HG02798 (cell line): ENCODE data around the gene NAALADL2.
"Not testable (repeated sequence)": the region's sequence is repeated elsewhere in the genome, so short reads cannot be mapped to it uniquely, and the experiment has no call there.

Experiments
- ATAC-seq: cut with Tn5 transposase; IDR thresholded peaks from one replicate; pipeline ENCODE4 v1.9.1; 2021; ENCODE audit warnings: mild to moderate bottlenecking; ENCODE audit not compliant: unreplicated experiment, poor library complexity

NAALADL2 gene

DNA sequence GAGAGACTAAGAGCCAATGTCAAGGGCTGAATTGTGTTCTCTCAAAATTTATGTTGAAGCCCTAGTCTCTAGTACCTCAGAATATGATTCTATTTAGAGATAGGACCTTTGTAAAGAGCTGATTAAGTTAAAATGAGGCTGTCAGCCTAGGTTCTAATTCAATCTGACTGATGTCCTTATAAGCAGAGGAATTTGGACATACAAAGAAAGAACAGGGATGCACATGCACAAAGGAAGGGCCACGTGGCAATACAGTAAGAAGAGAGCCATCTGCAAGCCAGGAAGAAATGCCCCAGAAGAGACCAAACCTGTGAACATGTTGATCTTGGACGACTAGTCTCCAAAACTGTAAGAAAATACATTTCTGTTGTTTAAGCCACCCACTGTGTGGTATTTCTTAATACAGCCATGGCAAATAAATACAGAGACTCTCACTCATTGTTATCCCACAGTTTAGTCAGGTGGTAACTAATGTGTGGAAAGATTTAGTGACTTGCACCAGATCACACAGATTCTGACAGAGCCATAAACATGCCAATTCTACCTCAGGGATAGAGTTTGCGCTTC, 652.2 kb downstream of the NAALADL2 start:
- ATAC-seq, result no peak

DNA sequence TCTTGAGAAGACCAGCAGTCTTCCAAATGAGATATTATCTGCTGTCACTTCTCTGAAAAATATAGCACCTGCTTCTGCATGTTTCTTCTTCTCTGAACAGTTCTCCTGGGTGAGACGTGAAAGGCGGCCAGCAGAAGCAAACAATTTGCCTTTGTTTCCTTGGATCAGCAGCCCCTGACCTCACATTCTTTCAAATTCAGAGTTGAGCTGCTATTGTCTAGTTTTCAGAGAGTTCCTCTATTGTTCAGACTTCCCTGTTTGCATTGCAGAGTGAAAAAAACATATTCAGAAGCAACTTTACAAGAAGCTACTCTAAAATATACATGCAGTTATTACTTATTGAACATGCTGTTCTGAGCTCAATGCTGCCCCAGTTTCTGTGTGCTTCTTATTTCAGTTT, 653.6 kb downstream of the NAALADL2 start:
- ATAC-seq, result no peak

DNA sequence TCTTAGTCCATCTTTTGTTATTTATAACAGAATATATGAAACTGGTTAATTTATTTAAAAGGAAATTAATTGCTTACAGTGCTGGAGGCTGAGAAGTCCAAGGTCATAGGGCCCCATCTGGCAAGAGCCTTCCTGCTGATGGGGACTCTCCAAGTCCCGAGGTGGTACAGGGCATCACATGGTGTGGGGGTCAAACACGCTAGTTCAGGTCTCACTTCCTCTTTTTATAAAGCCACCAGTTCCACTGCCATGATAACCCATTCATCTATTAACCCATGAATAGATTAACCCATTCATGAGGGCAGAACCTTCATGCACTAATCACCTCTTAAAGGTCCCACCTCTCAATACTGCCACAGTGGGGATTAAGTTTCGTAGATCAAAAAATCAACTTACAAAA, 659.3 kb downstream of the NAALADL2 start:
- ATAC-seq, result no peak

DNA sequence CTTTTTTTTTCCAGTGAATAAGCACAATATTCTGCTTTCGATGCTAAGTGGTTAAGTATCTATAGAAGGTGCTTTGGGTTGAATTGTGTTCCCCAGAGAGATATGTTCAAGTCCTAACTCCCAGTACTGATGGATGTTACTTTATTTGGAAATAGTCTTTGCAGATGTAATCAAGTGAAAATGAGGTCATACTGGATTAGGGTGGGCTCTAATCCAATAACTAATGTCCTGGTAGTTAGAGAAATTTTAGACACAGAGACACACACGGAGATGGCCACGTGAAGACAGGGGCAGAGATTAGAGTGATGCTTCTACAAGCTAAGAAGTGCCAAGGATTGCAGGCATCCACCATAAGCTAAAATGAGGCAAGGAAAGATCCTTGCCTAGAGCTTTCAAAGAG, 662.3 kb downstream of the NAALADL2 start:
- ATAC-seq, result no peak

DNA sequence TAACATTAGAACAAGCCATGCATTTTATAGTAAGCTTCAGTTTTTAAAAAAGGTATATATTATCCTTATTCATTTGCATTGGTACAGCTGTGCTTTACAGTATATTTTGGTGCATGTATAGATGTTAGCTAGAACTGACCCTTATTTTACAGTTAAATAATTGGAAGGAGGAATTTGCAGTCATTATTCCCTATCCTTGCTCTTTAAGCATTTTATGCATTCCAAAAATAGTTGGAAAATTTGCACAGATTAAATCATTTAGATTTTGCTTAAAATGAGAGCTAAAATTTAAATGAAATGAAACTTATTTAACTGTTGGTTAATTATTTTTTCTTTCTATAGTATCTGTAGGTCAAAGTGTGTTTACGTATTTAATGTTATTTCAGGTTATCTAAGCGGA, 667.1 kb downstream of the NAALADL2 start:
- no peak for ATAC-seq

DNA sequence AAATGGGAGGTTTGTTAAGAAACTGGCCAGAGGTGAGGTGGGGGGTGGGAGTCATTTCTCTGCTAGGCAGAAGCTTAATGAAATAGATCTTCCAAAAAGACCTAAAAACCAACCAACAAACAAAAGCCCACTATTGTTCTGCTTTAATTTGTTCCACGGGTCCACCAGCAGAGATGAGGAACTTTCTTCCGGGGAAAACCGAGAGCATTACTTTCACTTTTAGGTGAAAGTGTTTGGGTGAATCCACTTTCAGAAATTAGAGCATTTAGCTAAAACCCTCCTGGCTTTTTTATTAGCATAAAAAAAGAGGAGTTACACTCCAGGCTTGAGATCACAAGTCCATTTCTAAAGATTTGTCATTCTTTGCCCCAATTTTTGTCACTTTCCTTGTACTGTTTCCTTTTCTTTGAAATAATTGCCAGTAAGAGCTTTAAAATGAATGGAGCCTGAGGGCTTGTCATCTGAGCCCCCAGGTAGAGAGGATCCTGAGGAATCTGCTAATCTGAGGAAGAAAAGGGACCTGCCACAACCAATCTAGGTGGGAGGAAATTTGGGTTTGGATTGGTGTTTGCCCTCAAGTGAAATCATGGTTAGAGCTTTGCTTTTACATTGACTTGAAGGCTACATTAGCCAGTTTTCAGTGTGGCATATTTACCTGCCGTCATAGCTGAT, 667.6 kb downstream of the NAALADL2 start:
- no peak for ATAC-seq

DNA sequence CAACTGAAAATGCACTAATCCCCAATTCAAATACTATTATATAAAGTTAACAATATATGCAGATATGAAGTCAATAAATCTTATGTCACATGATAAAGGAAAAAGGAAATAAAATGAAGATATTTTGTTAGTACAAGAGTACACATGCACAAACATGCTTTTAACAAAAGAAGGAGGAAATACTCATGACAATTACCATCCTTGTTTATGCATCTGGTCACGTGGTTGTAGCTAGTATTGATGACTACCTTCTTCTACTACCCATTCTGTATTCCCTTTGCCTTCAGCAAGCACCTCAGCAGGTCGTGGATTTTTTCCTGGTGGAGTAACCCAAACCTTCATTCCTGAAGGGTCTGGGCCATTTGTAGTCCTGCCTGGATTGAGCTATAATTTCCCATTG, 669.6 kb downstream of the NAALADL2 start:
- not testable (repeated sequence) for ATAC-seq

DNA sequence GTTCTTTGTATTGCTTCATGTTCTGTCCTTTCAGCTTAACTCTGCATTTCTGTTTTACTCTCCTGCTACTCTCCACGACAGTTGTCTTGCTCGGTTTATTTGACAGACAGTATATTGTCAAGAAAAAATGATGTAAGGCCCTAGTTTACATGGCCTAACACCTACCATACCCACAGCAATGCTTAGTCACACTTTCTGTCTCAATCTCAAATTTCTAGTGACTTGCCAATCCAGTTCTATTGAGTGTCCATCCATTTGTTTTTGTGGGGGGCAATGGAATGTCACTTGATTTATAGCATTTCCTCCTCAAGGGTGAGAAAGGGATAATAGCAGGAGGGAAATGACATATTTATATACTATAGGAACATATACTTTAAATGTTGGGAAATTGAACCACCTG, 676.2 kb downstream of the NAALADL2 start:
- no peak for ATAC-seq

DNA sequence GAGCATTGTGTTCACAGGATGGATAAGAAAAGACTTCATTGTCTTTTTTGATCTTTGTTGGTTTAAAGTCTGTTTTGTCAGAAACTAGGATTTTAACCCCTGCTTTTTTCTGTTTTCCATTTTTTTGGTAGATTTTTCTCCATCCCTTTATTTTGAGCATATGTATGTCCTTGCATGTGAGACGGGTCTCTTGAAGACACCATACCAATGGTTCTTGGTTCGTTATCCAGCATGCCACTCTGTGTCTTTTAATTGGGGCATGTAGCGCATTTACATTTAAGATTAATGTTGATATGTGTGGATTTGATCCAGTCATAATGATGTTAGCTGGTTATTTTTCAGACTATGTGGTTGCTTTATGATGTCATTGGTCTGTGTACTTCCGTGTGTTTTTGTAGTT, 687.0 kb downstream of the NAALADL2 start:
- no peak for ATAC-seq

DNA sequence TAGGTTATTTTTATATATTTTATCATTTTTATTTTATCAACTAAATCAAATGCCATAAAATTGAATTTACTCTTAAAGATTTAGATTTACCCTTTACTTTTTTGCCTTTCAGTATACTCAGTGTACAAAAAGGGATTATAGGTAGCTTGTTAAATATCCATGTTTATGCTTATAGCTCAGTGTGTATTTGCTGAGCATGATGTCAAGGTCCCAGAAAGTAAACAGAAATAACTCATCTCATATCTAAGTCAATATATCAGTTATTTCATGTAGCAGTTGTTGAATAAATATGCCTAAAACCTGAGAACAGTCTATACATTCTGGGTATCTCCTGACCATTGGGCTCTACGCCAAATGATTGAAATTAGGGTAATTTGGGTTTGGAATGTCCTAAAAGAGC, 693.8 kb downstream of the NAALADL2 start:
- no peak for ATAC-seq

DNA sequence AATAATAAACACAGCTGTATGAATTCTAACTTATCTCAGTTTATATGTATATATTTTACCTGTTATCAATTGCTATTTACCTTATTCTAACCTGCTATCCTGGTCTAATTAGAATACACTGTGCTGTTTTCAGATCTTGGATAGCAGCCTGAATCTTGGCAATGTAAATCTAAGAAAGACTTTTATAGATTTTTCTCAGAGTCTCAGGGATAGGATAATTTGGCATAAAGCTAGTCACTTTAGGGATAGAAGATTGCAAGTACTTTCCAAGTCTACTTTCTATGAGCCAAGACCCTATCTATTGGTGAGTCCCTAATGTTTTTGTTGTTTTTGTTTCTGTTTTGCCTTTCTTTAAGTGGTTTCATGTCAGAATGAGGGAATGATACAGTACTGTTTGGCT, 695.7 kb downstream of the NAALADL2 start:
- no peak for ATAC-seq

DNA sequence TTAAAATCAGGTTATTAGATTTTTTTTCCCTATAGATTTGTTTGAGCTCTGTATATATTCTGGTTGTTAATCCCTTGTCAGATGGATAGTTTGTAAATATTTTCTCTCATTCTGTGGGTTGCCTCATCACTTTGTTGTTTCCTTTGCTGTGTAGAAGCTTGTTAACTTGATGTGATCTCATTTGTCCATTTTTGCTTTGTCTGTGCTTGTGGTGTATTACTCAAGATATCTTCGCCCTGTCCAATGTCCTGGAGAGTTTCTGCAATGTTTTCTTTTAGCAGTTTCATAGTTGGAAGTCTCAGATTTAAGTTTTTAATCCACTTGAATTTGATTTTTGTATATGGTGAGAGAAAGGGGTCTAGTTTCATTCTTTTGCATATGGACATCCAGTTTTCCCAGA, 699.1 kb downstream of the NAALADL2 start:
- no peak for ATAC-seq

DNA sequence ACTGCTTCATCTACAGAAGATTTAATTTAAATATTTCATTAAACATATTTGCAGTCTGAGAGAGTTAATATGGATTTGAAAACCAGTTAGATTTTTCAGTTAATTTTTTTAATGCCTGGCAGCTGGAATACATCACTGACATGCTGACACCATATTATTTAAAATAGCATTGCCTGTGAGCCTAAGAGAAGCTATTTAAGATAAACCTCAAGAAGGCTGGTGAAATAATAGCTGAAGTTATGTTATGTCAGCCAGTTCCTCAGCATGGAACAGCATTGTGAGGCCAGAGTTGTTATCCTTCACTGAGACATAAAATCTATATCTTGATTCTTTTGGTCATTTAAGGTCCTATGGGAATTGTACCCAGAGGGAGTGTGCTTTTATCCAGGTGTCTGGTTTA, 705.2 kb downstream of the NAALADL2 start:
- no peak for ATAC-seq

DNA sequence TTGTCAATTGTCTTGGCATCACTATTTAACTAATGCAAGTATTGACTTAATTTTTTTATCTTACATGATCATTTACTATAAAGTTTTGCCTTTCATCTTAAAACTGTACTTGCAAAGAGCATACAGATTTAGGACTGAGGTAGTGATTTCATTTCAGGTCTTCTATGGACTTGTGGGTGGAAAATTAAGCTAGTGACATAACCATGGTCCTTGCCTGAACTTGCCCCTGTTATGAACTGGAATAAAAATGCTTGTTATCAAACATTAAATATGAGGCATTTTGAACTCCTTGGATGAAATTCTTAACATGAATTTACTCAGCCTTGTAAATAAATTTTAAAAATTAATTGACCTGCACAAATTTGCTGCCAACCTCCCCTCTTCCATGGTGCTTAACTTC, 712.0 kb downstream of the NAALADL2 start:
- no peak for ATAC-seq

DNA sequence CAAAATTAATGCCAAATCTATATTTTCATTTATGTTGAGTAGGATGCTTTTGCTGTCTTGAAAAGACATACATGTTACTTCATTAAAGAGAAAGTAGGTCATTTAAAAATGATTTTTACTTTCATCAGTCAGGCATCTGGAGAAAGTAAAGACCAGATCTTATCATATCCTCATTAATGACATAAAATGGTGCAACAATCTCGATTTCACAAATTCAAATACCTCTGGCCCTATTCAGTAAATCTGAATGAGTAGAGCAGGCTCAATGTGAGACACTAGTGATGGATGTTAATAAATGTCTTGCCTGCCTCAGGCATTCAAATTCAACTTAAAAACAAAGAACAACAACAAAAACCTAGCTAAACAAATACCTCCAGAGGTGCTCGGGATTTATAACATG, 714.1 kb downstream of the NAALADL2 start:
- no peak for ATAC-seq

DNA sequence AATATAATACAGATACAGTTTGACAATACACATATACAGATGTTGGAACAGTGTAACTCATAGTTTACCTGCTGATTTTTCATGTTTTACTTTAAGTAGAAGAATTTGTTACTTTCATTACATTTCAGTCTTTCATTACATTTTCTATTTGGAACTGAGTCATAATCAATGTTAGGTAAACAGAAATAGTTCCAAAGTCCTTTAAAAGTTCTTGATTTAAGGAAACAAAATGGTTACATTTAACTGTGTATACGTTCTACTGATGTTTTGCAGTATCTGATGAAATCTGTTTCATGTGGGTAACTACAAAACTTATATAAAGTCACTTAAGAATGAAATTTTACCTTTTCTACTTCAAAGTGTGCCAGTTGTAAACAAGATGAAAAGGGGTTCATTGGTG, 721.2 kb downstream of the NAALADL2 start:
- ATAC-seq, result no peak

DNA sequence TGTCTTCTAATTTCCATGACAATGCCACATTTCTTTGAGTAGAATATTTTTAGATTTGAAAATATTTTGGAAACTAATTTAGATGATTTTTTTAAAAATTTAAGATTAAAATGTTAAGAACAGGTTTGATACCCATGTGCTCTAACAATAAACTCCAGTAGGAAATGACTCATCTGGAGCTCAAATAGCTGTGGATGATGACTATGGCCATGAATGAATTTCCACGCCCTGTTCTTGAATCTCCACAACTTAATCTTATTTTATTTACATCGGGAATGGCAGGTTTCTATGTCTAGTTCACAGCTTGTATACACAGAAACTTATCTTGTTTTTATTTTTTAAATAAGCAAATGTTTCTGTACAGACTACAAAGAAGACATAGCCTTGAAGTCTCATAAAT, 726.8 kb downstream of the NAALADL2 start:
- no peak for ATAC-seq

DNA sequence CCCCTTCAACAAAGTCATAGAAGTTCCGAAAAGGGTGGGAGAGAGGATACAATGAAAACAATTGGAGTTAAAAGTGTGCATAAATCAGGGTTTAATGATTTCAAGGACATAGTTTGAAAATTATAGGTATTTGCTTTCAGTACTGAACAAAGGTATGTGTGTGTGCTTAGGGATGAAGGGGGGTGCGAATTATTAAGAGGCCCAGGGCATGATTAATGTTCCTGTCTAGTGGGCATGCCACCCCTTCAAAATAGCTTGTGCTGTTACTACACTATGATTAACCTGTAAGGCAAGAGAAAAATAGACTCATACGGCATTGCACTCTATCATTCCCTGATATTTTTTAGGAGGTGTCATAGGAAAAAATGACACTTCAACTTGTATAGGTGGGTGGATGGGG, 731.6 kb downstream of the NAALADL2 start:
- ATAC-seq, result no peak

DNA sequence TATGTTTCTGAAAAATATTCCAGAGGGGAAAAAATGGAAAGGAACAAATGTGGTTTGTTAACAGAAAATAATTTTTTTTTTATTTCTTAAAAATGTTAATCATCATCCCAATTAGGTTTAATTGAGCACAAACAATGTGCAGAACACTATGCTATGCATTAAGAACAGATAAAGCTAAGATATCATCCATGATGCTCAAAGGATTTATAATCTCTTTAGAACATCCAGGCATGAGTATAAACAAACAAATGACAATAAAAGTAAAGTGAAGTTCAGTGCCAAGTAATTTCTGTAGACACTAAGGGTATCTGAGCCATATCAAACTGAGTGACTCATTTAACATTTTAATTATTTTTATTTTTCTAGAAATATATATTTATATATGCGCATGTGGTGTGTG, 732.2 kb downstream of the NAALADL2 start:
- no peak for ATAC-seq

DNA sequence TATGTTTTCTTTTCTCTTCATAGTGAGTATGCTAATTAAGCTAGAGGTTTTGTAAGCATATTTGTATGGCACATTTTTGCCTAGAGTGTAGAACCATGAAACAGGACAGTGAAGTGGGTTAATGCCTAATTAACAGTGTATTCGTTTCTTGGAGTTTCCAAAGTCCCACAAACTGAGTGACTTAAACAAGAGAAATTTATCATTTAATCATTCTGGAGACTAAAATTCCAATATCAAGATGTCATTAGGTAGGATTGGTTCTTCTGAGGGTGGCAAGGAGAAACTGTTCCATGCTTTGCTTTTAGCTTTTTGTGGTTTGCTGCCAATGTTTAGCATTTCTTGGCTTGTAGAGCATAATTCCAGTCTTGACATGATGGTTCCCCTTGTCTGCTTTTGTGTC, 734.2 kb downstream of the NAALADL2 start:
- ATAC-seq, result no peak

DNA sequence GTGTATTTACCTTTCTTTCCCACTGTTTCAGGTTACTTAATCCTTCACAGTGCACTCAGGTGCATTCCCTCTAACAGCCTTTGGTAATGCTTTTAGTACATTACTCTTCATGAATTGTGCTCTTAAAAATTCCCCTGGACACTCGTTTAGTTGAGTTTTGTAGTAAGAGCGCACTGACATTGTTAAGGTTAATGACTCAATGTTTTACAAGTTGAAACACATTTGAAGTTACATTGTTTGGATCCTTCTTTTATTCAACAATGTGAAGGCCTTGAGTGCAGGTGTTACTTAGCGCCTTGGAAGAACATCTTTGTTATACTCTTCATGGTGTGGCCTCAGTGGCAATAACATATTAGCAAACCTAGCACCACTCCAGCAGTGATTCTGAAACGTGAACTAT, 739.6 kb downstream of the NAALADL2 start:
- no peak for ATAC-seq

DNA sequence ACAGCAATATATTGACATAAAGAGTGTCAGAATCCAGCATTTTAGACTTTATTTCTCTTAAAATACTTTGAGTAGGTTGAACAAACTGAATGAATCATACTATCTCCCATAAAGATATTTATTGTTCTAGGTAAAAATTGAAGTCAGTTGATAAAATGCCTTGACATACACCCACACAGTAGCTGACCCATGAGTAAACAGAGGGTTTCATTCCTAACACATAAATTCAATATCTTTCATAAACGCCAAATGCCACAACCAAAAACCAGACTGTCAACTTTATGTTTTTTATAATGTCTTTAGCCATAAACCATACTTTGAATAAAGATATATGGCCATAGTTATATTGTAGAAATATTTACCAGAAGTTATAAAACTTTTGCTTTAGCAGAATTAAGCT, 742.4 kb downstream of the NAALADL2 start:
- ATAC-seq, result no peak

DNA sequence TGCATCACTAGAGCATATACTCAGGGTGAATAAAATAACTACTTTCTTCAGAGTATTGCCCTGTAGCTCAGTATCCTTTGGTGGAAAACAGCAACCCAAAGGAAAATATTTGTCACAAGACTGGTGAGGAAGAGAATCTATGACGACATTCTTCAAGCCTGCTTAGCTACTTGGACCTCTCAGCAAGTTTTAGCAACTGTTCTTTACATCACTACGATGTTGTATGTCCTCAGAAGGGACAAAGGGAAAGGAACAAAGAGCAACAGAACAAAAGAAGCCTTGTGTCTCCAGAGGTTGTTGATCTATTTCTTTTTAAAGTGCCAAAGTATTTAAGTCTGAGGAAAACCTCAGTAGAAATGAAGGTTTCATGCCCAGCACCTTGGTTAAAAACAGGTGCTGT, 746.7 kb downstream of the NAALADL2 start:
- ATAC-seq, result no peak
